Tibial nerve (tissue), 4 donors: ENCODE measurements around the gene IGFALS. TPM values are rescaled to one million over a fixed set of nuclear protein-coding genes. Genes with fewer than 3 reads are reported as not detected.

Experiments
- DNase-seq, 2 donors: peaks; one replicate each; pipeline ENCODE4 v3.0.0-alpha.2; 2019; ENCODE audit warnings: low spot score in 2 of 2
- H3K27ac ChIP-seq, 4 donors: fragments of 200-600 bp; sonication (generic) in 3 of 4; one replicate each; pipeline ENCODE4 v1.5.1; 2017 to 2019; ENCODE audit warnings: mild to moderate bottlenecking in 1 of 4
- H3K27me3 ChIP-seq, 2 donors: fragments of 200-600 bp; sonication (generic) in 1 of 2; one replicate each; pipeline versions ENCODE4 v1.5.1 to v1.6.0; 2017 to 2019
- H3K36me3 ChIP-seq, 3 donors: fragments of 200-600 bp; sonication (generic); one replicate each; pipeline ENCODE4 v1.5.1; 2018 to 2019
- H3K4me1 ChIP-seq, 4 donors: fragments of 200-600 bp; sonication (generic) in 3 of 4; one replicate each; pipeline ENCODE4 v1.5.1; 2017 to 2019
- H3K4me3 ChIP-seq, 4 donors: fragments of 200-600 bp; sonication (generic) in 3 of 4; one replicate each; pipeline ENCODE4 v1.5.1; 2017 to 2019; ENCODE audit warnings: mild to moderate bottlenecking in 1 of 4, moderate library complexity in 1 of 4
- H3K9me3 ChIP-seq, 4 donors: fragments of 200-600 bp; sonication (generic) in 3 of 4; one replicate each; pipeline ENCODE4 v1.5.1; 2017 to 2019
- EP300 ChIP-seq, 2 donors: sonication (generic); formaldehyde crosslinking; IDR thresholded peaks; one replicate each; pipeline ENCODE4 v1.6.1; 2017; ENCODE audit warnings: antibody characterized with exemption in 2 of 2, mild to moderate bottlenecking in 1 of 2
- POLR2A ChIP-seq, 2 donors: fragments of 450-650 bp; IDR thresholded peaks; one replicate each; pipeline ENCODE4 v1.6.1; 2017; ENCODE audit warnings: antibody characterized with exemption in 2 of 2, mild to moderate bottlenecking in 2 of 2, moderate library complexity in 2 of 2
- WGBS, 2 donors: methylation state at CpG; one replicate each; pipeline ENCODE4 v1.1.5; 2018; 5-methylcytosine and 5-hydroxymethylcytosine counted together
- total RNA-seq, 4 donors: library from RNA; depleted of rRNA; stranded (reverse); fragments of >200 nt; gene quantifications; one replicate each; pipeline ENCODE4 v1.1.0, GENCODE V29; 2016
- TF ChIP-seq, protein P1 (sequence below), 5 experiments: fragments of 200-600 bp in 3 of 5; fragments of 450-650 bp in 2 of 5; sonication (generic) in 3 of 5; IDR thresholded peaks; one replicate each; pipeline ENCODE4 v1.5.1; 2016 to 2019; ENCODE audit warnings: antibody characterized with exemption in 5 of 5, mild to moderate bottlenecking in 3 of 5, moderate library complexity in 2 of 5

The IGFALS gene
- total RNA-seq, 4 donors from 2014 or later: 0.63 to 1.6 TPM; not detected in 2

DNA sequence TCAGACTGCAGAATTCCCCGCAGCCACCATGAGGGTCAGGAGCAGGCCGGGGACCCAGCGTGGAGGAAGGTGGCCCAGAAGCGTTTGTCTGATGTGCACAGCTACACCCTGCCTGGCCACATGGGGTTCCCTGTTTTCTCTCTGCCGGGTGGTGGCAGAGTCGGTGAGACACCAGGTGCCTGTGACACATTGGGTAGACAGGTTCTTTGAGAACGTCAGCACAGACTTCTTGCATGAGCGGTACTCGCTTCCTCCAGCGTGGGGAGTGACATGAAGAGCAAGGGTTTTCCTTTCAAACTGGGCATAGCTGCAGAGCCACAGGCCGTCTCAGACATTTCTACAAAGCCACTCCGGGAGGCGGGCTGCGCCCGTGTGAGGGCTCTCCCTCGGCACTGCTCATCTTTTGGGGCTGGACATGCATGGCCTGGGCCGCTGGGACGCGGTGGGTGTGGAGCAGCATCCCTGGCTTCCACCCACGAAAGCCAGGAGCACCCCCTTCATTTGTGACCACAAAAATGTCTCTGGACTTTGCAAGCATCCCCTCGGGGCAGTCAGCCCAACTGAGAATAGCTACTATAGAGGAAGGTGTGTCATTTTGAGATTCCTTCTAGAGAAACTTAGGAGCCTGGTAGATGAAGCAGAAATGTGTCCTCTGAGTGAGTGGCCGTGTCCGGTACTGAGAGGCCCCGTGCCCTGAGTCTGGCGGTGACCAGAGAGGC, 48.2 kb downstream of the IGFALS start:
- DNase-seq: no peak
- no peak overlapping the region for H3K4me3 ChIP-seq
- peaks cover 6 to 100% (median 25%) of the 10 kb centered on the region in 3 donors for H3K36me3 ChIP-seq
- H3K4me1 ChIP-seq: no peaks in the 10 kb centered on the region
- no peak overlapping the region for H3K27ac ChIP-seq
- no peaks in the 10 kb centered on the region for H3K9me3 ChIP-seq
- TF ChIP-seq EP300 (IDR thresholded peaks at IDR 0.05) (no peak), POLR2A (IDR thresholded peaks at IDR 0.05) (no peak)
- TF ChIP-seq, protein P1, sequence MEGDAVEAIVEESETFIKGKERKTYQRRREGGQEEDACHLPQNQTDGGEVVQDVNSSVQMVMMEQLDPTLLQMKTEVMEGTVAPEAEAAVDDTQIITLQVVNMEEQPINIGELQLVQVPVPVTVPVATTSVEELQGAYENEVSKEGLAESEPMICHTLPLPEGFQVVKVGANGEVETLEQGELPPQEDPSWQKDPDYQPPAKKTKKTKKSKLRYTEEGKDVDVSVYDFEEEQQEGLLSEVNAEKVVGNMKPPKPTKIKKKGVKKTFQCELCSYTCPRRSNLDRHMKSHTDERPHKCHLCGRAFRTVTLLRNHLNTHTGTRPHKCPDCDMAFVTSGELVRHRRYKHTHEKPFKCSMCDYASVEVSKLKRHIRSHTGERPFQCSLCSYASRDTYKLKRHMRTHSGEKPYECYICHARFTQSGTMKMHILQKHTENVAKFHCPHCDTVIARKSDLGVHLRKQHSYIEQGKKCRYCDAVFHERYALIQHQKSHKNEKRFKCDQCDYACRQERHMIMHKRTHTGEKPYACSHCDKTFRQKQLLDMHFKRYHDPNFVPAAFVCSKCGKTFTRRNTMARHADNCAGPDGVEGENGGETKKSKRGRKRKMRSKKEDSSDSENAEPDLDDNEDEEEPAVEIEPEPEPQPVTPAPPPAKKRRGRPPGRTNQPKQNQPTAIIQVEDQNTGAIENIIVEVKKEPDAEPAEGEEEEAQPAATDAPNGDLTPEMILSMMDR (IDR thresholded peaks at IDR 0.05): no peak
- 81 to 86% methylated on average over 23 to 25 of the region's 25 CpGs for WGBS, 2 donors
- no peaks in the 10 kb centered on the region for H3K27me3 ChIP-seq

DNA sequence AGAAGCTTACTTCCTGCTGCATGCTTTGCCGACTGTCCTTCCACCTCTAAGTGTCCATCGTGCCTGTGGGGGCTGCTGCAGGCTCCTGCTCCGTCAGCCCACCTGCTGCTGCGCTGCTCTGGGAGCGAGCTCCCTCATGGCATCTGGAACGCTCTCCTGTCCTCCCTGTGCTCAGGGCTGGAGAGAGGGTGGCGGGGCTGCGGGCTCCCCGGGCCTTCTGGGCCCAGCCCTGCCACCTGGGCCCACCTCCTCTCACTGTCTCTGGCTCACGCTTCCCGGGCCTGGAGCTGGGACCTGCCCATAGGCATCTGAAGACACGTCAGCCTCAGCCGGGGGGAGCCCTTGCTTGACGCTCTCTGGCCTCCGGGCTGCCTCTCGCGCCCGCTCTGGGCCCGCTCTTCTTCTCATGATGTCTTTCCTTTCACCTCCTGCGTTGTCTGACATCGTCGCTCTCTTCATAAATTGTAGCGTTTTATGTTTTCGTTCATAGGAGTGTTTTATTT, 49.1 kb downstream of the IGFALS start:
- Histone ChIP-seq H3K9me3 (no peaks in the 10 kb centered on the region), H3K36me3 (peaks cover 6 to 92% (median 23%) of the 10 kb centered on the region in 3 donors), H3K27me3 (no peaks in the 10 kb centered on the region), H3K4me3 (no peak overlapping the region), H3K27ac (no peak overlapping the region), H3K4me1 (no peaks in the 10 kb centered on the region)
- TF ChIP-seq POLR2A (IDR thresholded peaks at IDR 0.05): no peak
- TF ChIP-seq, protein P1 (IDR thresholded peaks at IDR 0.05): no peak
- TF ChIP-seq EP300 (IDR thresholded peaks at IDR 0.05): no peak
- no peak for DNase-seq
- WGBS, 2 donors: 85 to 91% methylated on average over 23 to 24 of the region's 24 CpGs

DNA sequence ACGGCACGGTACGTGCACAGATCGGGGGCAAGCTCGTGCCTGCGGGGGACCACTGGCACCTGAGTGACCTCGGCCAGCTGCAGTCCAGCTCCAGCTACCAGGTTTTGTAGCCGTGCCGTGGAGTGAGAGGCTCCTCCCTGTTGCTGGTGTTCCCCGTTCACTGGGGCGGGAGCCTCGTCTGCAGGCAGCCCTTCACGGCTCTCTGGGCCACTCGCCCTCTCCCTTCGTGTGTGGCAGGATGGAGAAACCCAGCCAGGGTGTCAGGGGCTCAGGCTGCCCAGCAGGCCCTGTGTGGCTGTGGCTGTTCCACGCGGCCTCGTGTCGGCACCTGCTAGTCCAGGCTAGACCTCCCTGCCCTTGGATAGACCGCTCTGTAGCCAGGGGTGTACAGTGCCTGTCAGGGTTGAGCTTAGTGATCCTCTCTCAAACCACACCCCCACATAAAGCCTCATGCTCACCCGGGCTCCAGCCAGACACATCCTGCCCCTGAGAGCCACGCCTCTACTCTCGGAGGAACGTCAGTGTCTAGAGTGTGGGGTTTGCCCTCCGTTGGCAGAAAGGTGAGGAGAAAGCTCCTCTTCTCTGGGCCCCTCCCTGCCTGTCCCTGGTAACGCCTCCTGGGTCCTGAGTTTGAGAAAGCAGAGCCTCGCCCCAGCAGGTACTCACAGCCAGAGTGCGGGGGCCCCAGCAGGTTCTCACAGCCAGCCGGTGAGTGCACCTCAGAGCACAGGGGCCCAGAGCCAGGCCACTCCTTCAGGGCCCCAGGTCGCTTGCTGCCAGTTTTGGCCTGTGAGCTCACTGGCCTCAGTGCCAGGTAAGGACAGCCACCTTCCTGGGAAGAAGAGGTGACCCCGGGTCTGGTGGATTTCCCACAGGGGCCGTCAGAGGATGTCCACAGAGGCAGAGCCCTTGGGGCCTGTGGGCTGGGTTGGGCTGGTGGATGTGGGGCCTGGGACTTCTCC, 49.8 kb downstream of the IGFALS start:
- H3K4me1 ChIP-seq: no peaks in the 10 kb centered on the region
- no peaks in the 10 kb centered on the region for H3K9me3 ChIP-seq
- no peak overlapping the region for H3K4me3 ChIP-seq
- H3K27me3 ChIP-seq: no peaks in the 10 kb centered on the region
- H3K27ac ChIP-seq: no peak overlapping the region
- TF ChIP-seq POLR2A (IDR thresholded peaks at IDR 0.05): no peak
- no peak for TF ChIP-seq EP300 (IDR thresholded peaks at IDR 0.05)
- TF ChIP-seq, protein P1 (IDR thresholded peaks at IDR 0.05): no peak
- H3K36me3 ChIP-seq: peaks cover 6 to 85% (median 15%) of the 10 kb centered on the region in 3 donors
- 81 to 86% methylated on average over 17 to 24 of the region's 32 CpGs for WGBS, 2 donors
- DNase-seq: no peak

DNA sequence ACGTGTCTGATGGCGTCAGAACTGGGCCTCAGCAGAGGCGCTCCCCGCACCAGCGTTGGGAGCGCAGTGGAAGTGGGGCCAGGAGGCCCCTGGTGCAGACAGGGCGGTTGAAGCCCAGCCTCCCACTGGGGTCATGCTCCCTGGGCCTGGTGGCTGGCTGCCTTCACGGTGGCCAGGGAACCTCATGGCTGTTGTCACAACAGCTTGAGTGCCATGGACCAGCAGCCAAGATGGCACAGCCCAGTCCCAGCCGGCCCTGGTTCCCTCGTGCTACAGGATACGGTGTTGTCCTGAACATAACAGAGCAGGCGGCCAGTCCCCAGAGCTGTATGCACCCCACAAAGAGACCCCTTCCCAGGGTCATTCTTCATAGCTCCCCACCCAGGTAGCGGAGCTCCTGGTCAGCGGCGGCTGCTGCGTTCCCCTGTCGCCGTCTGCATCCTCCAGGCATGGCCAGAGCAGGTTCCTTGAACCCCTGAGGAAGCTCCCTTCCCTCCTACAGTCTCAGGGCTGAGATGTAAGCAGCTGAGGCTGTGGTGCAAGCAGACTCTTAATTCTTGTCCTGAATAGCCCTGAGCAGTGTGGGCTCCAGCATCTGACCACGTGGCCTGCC, 51.8 kb downstream of the IGFALS start:
- H3K9me3 ChIP-seq: no peaks in the 10 kb centered on the region
- 87 to 91% methylated on average over 13 to 16 of the region's 19 CpGs for WGBS, 2 donors
- H3K4me3 ChIP-seq: no peak overlapping the region
- no peak for TF ChIP-seq EP300 (IDR thresholded peaks at IDR 0.05)
- TF ChIP-seq POLR2A (IDR thresholded peaks at IDR 0.05): no peak
- TF ChIP-seq, protein P1 (IDR thresholded peaks at IDR 0.05): no peak
- no peak for DNase-seq
- no peaks in the 10 kb centered on the region for H3K4me1 ChIP-seq
- H3K27ac ChIP-seq: no peak overlapping the region
- H3K36me3 ChIP-seq: peaks cover 0 to 65% (median 8%) of the 10 kb centered on the region in 3 donors
- no peaks in the 10 kb centered on the region for H3K27me3 ChIP-seq
